ENCODE measurements around the gene PDIA2.

PDIA2 gene

DNA sequence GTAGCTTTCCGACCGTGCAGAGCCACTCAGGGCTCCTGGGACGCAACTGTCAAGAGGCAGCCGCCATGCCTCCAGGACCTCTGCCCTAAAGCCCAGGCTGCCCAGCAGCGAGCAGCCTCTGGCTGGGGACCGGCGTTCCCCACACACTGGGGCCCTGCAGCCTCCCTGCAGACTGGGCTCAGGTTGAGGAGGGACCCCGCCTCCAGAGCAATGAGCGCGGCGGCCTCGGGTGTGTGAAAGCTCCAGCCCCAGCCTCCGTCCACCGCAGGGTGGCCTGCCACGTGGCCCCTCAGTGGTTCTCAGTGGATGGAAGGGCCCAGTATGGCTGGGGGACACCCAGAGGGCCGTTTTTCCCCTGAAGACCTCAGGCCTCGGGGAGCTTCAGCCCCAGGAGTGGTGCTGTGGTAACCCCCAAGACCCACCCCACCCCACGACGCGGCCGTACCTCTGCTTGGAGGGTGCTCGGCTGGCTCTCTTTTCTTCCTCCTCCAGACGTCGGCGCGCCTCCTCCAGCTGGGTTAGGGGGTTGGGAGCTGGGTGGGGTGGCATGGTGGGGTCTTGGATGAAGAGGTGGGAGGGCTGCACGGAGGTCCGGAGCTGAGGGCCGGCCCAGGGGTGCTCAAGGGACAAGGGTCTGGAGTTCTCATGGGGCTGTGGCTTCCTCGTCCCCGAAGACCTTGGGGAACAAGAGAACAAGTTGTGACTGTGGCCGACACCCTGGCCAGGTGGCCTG lies 10.2 kb downstream of the PDIA2 start:
- Histone ChIP-seq H3K9me3 (ENCODE audit: insufficient read depth, low read depth, low read length) (no peaks in the 10 kb centered on the region), H3K4me3 (ENCODE audit: low read length) (no peak overlapping the region), H3K4me1 (ENCODE audit: insufficient read depth, low read length) (no peaks in the 10 kb centered on the region), H3K36me3 (ENCODE audit: insufficient read depth, low read depth, low read length) (peaks cover 40% of the 10 kb centered on the region), H3K27ac (ENCODE audit: low read length) (no peak overlapping the region), H3K9ac (ENCODE audit: low read depth, low read length) (no peak overlapping the region), H3K27me3 (ENCODE audit: insufficient read depth, low read length) (no peaks in the 10 kb centered on the region)

DNA sequence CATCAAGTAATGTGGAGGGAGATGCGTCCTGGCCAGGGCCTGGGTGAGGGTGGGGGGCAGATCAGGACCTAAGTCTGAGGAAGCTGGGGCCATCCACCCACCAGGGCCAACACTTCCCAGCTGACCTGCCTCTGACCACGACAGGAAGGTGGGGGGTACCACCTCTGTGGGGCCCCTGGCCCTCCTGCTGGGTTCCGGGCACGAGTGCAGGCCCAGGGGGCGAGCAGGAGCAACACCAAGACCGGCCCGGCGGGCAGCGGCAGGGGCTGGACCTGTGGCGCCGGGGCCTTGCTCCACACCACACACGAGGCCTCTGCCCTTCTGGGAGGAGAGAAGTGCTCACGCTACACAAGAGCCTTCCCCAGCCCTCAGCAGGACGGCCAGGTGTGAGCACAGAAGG lies 13.3 kb downstream of the PDIA2 start:
- Histone ChIP-seq H3K36me3 (ENCODE audit: insufficient read depth, low read depth, low read length) (peaks cover 20% of the 10 kb centered on the region), H3K27ac (ENCODE audit: low read length) (no peak overlapping the region), H3K4me1 (ENCODE audit: insufficient read depth, low read length) (no peaks in the 10 kb centered on the region), H3K27me3 (ENCODE audit: insufficient read depth, low read length) (no peaks in the 10 kb centered on the region), H3K4me3 (ENCODE audit: low read length) (no peak overlapping the region), H3K9ac (ENCODE audit: low read depth, low read length) (no peak overlapping the region), H3K9me3 (ENCODE audit: insufficient read depth, low read depth, low read length) (no peaks in the 10 kb centered on the region)

DNA sequence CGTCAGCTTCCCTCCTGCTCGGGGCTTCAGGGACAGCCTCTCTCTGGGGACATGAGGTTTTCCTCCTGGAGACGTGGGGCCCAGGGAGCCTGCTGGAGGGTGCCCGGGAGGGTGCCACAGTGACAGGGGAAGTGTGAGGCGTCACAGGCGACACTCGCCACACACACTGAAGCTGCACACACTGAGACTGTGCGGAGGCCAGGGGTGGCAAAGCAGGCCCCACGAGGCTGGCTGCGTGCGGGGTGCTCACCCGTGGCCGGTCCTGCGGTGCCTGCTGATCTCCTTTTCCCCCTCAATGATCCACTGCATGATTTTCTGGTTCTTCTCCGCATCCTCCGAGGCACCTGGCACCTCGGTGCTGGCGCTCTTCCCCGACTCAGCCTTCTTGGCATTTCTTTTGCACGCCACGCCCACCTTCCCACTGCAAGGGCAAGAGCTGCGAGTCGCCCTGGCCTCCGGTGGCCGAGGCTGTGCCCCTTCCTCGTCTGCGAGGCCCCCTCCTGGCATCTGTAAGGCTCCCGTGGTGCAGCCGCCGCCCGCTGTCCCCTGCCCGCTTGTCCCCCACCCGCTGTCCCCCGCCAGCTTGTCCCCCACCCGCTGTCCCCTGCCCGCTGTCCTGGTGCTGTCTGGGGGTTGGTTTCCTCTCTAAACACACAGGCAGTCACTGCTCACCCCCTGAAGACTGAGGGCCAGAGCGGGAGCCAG lies 14.0 kb downstream of the PDIA2 start:
- H3K27ac ChIP-seq (ENCODE audit: low read length), result no peak overlapping the region
- H3K4me1 ChIP-seq (ENCODE audit: insufficient read depth, low read length), result no peaks in the 10 kb centered on the region
- peaks cover 23% of the 10 kb centered on the region for H3K36me3 ChIP-seq (ENCODE audit: insufficient read depth, low read depth, low read length)
- no peak overlapping the region for H3K9ac ChIP-seq (ENCODE audit: low read depth, low read length)
- no peak overlapping the region for H3K4me3 ChIP-seq (ENCODE audit: low read length)
- H3K9me3 ChIP-seq (ENCODE audit: insufficient read depth, low read depth, low read length), result no peaks in the 10 kb centered on the region
- no peaks in the 10 kb centered on the region for H3K27me3 ChIP-seq (ENCODE audit: insufficient read depth, low read length)

DNA sequence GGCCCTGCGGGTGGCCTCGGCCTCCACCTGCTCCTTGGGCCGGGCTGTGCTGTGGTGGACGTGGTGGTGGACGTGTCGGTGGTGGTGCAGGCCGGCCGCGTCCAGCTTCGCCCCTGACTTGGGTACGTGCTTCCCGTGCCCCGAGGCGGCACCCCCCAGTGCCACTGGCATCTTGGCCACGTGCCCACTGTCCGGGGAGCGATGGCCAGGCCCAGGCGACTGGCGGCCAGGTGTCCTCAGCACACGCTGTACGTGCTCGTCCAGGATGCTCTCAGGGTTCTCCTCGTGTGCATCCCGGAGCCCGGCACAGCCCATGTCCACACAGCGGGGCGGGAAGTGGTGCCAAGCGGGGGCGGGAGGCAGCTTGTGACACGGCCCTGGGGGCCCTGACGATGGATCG lies 14.9 kb downstream of the PDIA2 start:
- Histone ChIP-seq H3K27me3 (ENCODE audit: insufficient read depth, low read length) (no peaks in the 10 kb centered on the region), H3K36me3 (ENCODE audit: insufficient read depth, low read depth, low read length) (peaks cover 24% of the 10 kb centered on the region), H3K4me1 (ENCODE audit: insufficient read depth, low read length) (no peaks in the 10 kb centered on the region), H3K27ac (ENCODE audit: low read length) (no peak overlapping the region), H3K9ac (ENCODE audit: low read depth, low read length) (no peak overlapping the region), H3K9me3 (ENCODE audit: insufficient read depth, low read depth, low read length) (no peaks in the 10 kb centered on the region), H3K4me3 (ENCODE audit: low read length) (no peak overlapping the region)

DNA sequence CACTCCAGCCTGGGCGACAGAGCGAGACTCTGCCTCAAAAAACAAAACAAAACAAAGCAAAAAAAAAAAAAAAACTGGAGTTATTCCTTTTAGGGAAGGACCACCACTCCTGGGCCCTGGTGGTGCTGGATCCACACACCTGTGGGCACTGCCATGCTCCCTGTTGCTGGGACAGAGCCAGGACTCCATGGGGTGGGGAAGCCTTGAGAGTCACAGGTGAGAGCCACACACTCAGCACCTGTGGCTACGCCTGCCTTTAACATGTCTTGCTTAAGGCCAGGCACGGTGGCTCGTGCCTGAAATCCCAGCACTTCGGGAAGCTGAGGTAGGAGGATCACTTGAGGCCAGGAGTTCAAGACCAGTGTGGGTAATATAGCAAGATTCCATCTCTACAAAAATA lies 18.3 kb downstream of the PDIA2 start:
- no peak overlapping the region for H3K27ac ChIP-seq (ENCODE audit: low read length)
- no peak overlapping the region for H3K9ac ChIP-seq (ENCODE audit: low read depth, low read length)
- no peaks in the 10 kb centered on the region for H3K4me1 ChIP-seq (ENCODE audit: insufficient read depth, low read length)
- H3K36me3 ChIP-seq (ENCODE audit: insufficient read depth, low read depth, low read length), result peaks cover 29% of the 10 kb centered on the region
- no peaks in the 10 kb centered on the region for H3K27me3 ChIP-seq (ENCODE audit: insufficient read depth, low read length)
- no peak overlapping the region for H3K4me3 ChIP-seq (ENCODE audit: low read length)
- no peaks in the 10 kb centered on the region for H3K9me3 ChIP-seq (ENCODE audit: insufficient read depth, low read depth, low read length)

DNA sequence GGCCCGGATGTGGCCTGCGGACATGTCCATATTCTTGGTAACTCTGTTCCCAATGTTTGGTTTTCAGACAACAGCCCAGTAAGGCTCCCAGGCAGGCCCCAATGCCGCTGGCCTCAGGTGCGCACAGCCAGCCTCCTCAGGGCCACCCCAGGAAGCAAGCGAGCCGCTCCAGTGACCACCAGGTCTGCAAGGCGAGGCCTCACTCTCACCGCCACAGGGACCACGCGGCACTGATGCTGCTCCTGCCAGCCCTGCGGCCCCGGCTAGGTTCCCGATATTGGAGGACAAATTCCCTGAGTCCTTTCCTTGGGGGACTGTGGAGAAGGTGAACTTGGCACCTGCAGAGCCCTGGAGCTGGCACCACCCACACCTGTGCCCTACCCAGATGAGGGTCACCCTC lies 19.0 kb downstream of the PDIA2 start:
- Histone ChIP-seq H3K27ac (ENCODE audit: low read length) (no peak overlapping the region), H3K9ac (ENCODE audit: low read depth, low read length) (no peak overlapping the region), H3K9me3 (ENCODE audit: insufficient read depth, low read depth, low read length) (no peaks in the 10 kb centered on the region), H3K4me1 (ENCODE audit: insufficient read depth, low read length) (no peaks in the 10 kb centered on the region), H3K4me3 (ENCODE audit: low read length) (no peak overlapping the region), H3K27me3 (ENCODE audit: insufficient read depth, low read length) (no peaks in the 10 kb centered on the region), H3K36me3 (ENCODE audit: insufficient read depth, low read depth, low read length) (peaks cover 34% of the 10 kb centered on the region)

DNA sequence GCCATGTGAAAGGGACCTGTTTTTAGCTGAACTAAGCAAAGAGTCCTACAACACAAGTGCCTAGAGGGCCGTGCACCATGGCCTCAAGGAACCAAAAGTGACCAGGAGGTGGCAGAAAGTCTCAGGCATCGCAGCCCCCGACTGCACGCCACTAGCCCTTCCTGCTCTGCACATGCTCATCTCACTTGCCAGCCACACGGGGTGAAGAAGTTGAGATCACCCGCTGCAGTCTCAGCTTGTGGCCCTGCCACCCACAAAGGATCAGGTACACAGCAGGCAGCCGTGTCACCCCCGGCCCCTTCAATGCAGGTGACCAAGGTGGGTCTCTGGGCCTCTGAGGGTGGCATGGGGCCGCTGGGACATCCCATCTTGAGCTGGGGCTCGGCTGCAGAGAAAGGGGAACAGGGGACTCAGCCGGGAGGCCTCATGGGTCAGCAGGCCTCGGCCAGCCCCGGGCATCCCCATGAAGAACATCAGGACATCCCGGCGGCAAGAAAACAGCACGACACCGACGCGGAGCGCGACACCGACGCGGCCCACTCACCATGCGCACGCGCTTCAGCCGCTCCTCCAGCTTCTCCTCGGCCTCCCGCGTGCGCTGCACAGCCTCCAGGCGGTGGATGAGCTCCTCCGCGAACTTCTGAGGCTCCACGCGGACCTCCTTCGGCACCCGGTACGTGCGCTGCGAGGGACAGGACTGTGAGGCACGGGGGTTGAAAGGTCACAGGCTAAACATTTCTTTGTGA lies 21.0 kb downstream of the PDIA2 start:
- H3K27me3 ChIP-seq (ENCODE audit: insufficient read depth, low read length), result no peaks in the 10 kb centered on the region
- no peaks in the 10 kb centered on the region for H3K4me1 ChIP-seq (ENCODE audit: insufficient read depth, low read length)
- H3K9ac ChIP-seq (ENCODE audit: low read depth, low read length), result no peak overlapping the region
- H3K4me3 ChIP-seq (ENCODE audit: low read length), result no peak overlapping the region
- no peak overlapping the region for H3K27ac ChIP-seq (ENCODE audit: low read length)
- peaks cover 44% of the 10 kb centered on the region for H3K36me3 ChIP-seq (ENCODE audit: insufficient read depth, low read depth, low read length)
- no peaks in the 10 kb centered on the region for H3K9me3 ChIP-seq (ENCODE audit: insufficient read depth, low read depth, low read length)

DNA sequence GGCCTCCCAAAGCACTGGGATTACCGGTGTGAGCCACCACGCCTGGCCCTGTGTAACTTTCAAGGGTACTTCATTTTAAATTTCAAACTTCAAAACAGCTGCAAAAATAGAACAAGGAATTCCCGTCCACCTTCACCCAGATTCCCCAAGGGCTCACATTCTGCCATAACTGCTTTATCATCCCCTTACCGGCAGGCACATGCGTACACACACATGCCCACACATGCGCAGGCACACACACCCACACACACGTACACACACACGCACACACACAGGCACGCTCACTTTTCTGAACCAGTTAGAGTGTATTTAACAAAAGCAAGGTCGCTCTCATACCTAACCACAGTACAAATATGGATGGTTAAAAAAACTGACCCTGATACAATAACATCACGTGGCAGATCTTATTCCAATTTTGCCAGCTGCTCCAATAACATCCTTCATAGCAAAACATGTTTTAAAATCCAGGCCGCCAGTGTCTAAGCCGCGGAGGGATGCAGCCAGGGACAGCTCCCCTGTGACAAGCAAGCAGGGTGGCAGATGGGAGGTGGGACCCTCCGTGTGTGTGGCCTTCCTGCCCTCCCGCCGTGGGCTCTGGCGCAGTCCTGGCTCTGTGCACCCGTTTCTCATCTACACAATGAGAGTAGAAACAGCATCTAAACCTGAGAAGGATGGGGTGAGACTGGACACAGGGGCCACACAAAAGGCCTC lies 23.1 kb downstream of the PDIA2 start:
- H3K9ac ChIP-seq (ENCODE audit: low read depth, low read length), result no peak overlapping the region
- peaks cover 50% of the 10 kb centered on the region for H3K36me3 ChIP-seq (ENCODE audit: insufficient read depth, low read depth, low read length)
- H3K9me3 ChIP-seq (ENCODE audit: insufficient read depth, low read depth, low read length), result no peaks in the 10 kb centered on the region
- no peaks in the 10 kb centered on the region for H3K27me3 ChIP-seq (ENCODE audit: insufficient read depth, low read length)
- no peak overlapping the region for H3K4me3 ChIP-seq (ENCODE audit: low read length)
- no peak overlapping the region for H3K27ac ChIP-seq (ENCODE audit: low read length)
- no peaks in the 10 kb centered on the region for H3K4me1 ChIP-seq (ENCODE audit: insufficient read depth, low read length)

DNA sequence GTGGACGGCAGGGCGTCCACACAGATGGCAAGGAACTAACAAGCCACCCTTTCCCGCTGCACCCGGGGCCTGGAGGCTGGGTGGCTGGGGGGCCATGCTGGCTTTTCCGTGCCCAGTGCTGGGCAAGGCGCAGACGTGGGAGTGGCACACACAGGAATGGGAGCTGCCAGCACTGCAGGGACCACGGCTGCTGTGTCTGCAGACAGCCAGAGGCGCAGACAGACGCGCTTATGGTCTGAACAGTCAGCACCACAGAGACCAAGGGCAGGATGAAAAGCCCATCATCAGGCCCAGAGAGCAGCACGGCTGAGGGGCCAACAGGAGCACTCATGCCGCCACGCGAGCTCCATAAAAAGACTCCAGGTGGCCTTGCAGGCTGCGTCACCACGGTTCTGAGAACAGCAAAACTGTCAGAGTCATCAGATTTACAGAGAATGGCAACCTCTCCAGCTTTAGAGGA lies 24.0 kb downstream of the PDIA2 start:
- Histone ChIP-seq H3K9ac (ENCODE audit: low read depth, low read length) (no peak overlapping the region), H3K27ac (ENCODE audit: low read length) (no peak overlapping the region), H3K4me1 (ENCODE audit: insufficient read depth, low read length) (no peaks in the 10 kb centered on the region)

DNA sequence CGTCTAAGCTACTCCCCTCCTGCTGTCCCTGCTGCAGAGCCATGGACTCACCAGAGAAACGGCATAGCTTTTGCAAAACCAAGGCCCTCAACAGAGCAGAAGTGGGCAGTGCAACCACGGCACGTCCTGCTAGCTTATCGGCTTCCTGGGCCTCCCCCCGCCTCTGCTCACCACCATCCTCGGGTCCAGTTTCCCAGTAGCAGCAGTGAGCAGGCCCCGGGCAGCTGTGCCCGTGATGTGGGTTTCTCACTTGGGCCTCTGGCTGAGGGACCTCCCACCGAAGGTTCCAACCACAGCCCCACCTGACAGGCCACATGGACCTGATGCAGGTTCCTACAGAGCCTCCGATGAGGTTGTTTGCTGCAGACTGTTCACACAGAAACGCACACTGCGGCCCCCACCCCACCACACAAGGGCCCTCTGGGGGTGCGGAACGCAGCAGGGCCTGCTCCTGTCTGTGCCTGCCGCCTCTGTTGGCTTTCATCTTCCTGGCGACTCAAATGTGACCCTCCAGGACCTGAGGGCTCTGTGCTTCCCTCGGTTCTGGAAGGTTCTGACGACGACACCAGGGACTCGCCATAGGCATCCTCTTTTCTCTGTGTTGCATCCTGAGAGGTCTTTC lies 24.8 kb downstream of the PDIA2 start:
- H3K36me3 ChIP-seq (ENCODE audit: insufficient read depth, low read depth, low read length), result peaks cover 51% of the 10 kb centered on the region
- H3K4me3 ChIP-seq (ENCODE audit: low read length), result no peak overlapping the region
- no peak overlapping the region for H3K27ac ChIP-seq (ENCODE audit: low read length)

More for the DNA sequence above, 24.0 kb downstream of the PDIA2 start:
- H3K36me3 ChIP-seq (ENCODE audit: insufficient read depth, low read depth, low read length), result peaks cover 50% of the 10 kb centered on the region
- H3K27me3 ChIP-seq (ENCODE audit: insufficient read depth, low read length), result no peaks in the 10 kb centered on the region
- no peak overlapping the region for H3K4me3 ChIP-seq (ENCODE audit: low read length)
- no peaks in the 10 kb centered on the region for H3K9me3 ChIP-seq (ENCODE audit: insufficient read depth, low read depth, low read length)

DNA sequence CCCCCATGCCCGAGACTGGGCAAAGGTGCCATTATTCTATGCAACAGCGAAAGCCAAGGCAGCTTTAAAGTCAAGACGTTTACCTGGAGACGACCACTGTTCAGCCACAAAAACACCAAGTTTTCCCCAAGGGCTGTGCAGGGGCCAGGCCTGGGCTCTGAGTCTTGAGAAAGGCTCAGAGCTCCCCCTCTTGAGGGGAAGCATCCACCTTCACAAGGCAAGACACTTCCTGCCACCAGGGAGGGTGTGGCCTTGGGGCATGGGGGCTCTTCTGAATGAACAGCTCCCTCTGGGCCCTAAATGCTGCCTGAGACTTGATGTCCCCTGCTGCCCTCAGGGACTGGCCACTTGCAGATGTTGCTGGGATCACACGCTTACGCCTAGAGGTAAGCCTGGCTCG lies 26.5 kb downstream of the PDIA2 start:
- H3K9ac ChIP-seq (ENCODE audit: low read depth, low read length), result no peak overlapping the region
- H3K9me3 ChIP-seq (ENCODE audit: insufficient read depth, low read depth, low read length), result no peaks in the 10 kb centered on the region
- H3K36me3 ChIP-seq (ENCODE audit: insufficient read depth, low read depth, low read length), result peaks cover 61% of the 10 kb centered on the region
- no peaks in the 10 kb centered on the region for H3K4me1 ChIP-seq (ENCODE audit: insufficient read depth, low read length)
- no peaks in the 10 kb centered on the region for H3K27me3 ChIP-seq (ENCODE audit: insufficient read depth, low read length)
- H3K4me3 ChIP-seq (ENCODE audit: low read length), result no peak overlapping the region
- H3K27ac ChIP-seq (ENCODE audit: low read length), result no peak overlapping the region

More for the DNA sequence above, 24.8 kb downstream of the PDIA2 start:
- Histone ChIP-seq H3K27me3 (ENCODE audit: insufficient read depth, low read length) (no peaks in the 10 kb centered on the region), H3K9me3 (ENCODE audit: insufficient read depth, low read depth, low read length) (no peaks in the 10 kb centered on the region), H3K9ac (ENCODE audit: low read depth, low read length) (no peak overlapping the region), H3K4me1 (ENCODE audit: insufficient read depth, low read length) (no peaks in the 10 kb centered on the region)

Measured in iPS-20b (cell line).